GM23338 (cell line): ENCODE data around the gene ABCA6.

Experiments
- CTCF ChIP-seq, 2 experiments: fragments of 200-600 bp in 1 of 2; sonication (generic) in 1 of 2; conservative IDR thresholded peaks; 2 replicates each; pipeline versions ENCODE4 v1.5.1 to v1.6.1; 2016 to 2017; ENCODE audit warnings: antibody characterized with exemption in 2 of 2, low read depth in 2 of 2, mild to moderate bottlenecking in 2 of 2, moderate library complexity in 1 of 2
- EZH2phosphoT487 ChIP-seq: fragments of 200-600 bp; sonication (generic); IDR thresholded peaks from one replicate; pipeline ENCODE4 v1.8.1; 2018; ENCODE audit warnings: antibody characterized with exemption; ENCODE audit not compliant: unreplicated experiment
- JUNB ChIP-seq: IDR thresholded peaks from one replicate; pipeline ENCODE4 v1.6.1; 2016; ENCODE audit warnings: antibody characterized with exemption; ENCODE audit not compliant: unreplicated experiment
- REST ChIP-seq: IDR thresholded peaks from one replicate; pipeline ENCODE4 v1.6.1; 2018; ENCODE audit warnings: antibody characterized with exemption; ENCODE audit not compliant: unreplicated experiment
- ZNF331 ChIP-seq: fragments of 250-450 bp; sonication (Bioruptor Pico); IDR thresholded peaks from 2 replicates; pipeline ENCODE4 v1.5.0; 2020; ENCODE audit warnings: low read depth, mild to moderate bottlenecking, moderate library complexity

GRCh38 chr17:69069226-69069750 is 72.4 kb downstream of the ABCA6 start:
- no peak for TF ChIP-seq REST
- no peak for TF ChIP-seq JUNB
- no peak for TF ChIP-seq EZH2phosphoT487
- TF ChIP-seq CTCF (conservative IDR thresholded peaks at IDR 0.05; ENCODE audit: low read depth in 2 of 2), result no peak
- TF ChIP-seq ZNF331 (CRISPR knock-in tag), result no peak
